Stimulated activated CD4-positive, alpha-beta T cell treated with anti-CD3 and anti-CD28 coated beads, Interleukin-12 subunit alpha, Interleukin-12 subunit beta, amount 100 ng/mL, for 24 hours (primary cell): Measurements from ENCODE around the gene FOXA3.
"Not testable (repeated sequence)": the region's sequence is repeated elsewhere in the genome, so short reads cannot be mapped to it uniquely, and the experiment has no call there.

Experiments used
- DNase-seq, 2 experiments: peaks; one replicate each; pipeline ENCODE4 v3.0.0-alpha.2; 2020; ENCODE audit warnings: low read depth in 2 of 2

FOXA3 gene

DNA sequence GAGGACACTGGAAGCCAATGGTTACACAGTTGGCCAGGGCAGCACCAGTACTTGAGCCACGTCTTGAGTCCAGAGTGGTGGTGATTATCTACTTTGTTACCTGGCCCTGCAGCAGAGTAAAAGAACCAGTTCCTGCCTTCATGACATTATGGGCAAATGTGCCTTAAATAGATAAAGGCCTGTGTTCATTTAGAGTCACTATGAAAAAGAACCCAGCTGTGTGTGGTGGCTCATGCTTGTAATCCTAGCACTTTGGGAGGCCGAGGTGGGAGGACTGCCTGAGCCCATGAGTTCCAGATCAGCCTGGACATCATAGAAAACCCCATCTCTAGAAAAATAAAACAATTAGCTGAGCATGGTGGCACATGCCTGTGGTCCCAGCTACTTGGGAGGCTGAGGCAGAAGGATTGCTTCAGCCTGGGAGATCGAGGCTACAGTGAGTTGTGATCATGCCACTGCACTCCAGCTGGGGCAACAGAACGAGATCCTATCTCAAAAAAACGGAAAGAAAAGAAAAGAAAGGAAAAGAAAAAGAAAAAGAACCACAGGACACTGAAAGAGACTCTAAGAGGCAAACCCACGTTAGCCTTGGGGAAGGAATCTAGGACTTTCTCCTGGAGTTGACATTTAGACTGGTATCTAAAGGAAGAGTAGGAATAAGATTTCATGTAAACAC is 25.2 kb downstream of the FOXA3 start:
- DNase-seq, result no peak

DNA sequence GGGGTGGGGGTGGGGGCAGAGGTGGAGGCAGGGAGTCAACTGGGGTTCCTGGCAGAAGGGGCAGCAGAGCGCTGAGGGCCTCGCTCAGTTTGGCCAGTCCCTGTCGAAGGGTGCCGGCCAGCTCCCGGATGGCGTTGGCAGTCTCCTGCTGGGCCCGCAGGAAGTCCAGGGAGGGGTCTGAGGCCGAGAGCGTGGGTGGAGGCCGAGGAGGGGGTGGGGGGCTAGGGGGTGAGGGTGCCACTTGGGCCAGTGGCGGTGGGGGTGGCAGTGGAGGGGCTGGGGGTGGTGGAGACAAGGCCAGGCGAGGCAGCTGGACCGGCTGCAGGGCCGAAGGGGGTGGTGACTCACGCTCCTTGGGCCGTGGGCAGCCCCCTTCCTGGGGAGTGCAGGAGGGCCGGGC is 26.8 kb downstream of the FOXA3 start:
- DNase-seq, result no peak

DNA sequence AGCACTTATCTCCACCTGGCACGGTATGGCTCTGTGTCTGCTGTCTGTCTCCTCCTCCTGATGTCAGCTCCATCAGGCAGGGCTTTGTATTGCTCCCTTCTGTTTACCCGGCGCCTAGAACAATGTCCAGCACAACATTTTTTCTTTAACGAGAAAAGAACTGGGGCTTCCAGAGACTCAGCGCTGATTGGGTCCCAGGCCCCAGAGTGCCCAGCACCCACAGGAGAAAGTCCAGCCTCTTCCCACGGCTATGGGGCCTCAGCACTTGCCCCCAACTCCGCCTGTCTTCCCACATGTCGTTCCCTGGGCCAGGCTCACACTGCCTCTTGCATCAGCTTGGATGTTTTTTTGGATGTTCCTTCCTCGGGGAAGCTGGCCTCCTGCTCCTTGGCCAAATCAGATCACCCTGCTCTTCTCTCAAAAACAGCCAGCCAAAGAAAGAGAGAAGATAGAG is 31.4 kb downstream of the FOXA3 start:
- no peak for DNase-seq

DNA sequence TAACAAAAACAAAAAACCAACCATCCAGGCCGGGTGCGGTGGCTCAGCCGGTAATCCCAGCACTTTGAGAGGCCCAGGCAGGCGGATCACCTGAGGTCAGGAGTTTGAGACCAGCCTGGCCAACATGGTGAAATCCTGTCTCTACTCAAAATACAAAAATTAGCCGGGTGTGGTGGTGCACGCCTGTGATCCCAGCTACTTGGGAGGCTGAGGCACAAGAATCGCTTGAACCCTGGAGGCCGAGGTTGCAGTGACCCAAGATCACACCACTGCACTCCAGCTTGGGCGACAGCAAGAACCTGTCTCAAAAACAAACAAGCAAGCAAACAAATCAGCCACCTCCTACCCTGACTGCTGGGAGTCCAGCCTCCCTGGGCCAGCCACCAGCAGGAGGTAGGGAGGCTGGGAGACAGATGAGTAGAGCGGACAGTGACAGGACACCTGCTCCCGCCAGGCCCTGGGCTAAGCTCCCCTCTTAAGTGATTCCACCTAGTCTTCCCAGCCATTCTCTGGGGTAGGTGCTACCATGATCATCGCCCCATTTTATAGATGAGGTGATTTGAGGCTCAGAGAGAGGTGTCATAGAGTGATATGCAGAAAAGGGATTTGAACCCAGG is 32.0 kb downstream of the FOXA3 start:
- not testable (repeated sequence) for DNase-seq

DNA sequence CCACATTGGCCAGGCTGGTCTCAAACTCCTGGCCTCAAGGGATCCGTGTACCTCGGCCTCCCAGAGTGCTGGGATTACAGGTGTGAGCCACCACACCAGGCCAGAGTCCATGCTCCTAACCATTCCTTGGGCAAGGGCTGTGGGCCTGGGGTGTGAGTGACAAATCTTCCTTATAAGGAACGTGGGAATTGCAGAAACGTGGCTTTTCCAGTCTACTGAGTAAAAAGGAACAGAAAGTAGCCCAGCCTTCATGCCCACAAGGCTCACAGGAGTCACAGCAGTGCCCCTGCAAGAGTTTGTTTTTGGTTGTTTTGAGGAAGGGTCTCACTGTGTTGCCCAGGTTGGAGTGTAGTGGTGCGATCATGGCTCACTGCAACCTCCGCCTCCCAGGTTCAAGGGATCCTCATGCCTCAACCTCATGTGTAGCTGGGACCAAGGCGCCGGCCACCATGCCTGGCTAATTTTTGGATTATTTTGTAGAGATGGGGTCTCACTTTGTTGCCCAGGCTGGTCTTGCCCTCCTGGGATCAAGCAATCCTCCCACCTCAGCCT is 33.2 kb downstream of the FOXA3 start:
- no peak for DNase-seq

DNA sequence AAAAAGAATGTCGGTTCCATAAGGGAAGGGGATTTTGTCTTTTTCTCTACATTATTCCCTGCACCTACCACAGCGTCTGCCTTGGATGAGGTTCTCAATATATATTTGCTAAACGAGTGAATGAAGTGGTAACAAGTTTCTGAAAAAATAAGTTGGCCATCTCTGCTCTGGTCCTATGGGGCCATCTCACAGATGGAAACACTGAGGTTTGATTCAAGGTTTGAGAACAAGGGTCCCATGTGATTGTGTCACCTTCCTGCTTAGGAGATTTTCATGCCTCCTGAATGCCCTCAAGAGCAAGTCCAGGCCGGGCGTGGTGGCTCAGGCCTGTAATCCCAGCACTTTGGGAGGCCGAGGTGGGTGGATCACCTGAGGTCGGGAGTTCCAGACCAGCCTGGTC is 35.1 kb downstream of the FOXA3 start:
- no peak for DNase-seq

DNA sequence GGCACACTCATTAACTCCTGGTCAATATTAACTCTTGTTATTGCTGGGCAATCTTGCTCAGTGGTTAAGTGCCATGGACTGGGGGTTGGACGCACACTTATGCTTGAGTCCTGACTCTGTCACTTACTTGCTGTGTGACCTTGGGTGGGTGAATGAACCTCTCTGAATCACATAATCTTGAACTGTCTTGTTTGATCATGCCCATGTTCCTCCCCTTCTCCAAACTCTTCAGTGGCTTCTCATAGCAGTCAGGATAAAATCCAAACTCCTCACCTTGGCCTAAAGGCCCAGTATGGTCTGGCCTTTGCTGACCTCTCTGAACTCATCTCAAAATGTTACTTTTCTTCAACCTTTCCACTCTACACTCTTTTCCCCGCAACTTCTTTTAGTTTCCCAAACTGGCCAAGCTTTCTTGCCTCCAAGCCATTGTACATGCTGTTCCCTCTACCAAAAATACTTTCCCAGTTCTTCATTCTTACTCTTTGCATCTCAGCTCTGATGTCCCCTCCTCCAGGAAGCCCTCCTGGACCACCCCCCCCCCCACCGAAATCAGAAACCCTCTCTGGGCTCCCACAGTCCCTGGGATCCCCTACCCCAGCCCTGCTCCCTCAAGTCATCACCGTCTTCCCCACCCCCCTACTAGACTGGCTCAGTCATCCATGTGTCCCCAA is 35.9 kb downstream of the FOXA3 start:
- no peak for DNase-seq

DNA sequence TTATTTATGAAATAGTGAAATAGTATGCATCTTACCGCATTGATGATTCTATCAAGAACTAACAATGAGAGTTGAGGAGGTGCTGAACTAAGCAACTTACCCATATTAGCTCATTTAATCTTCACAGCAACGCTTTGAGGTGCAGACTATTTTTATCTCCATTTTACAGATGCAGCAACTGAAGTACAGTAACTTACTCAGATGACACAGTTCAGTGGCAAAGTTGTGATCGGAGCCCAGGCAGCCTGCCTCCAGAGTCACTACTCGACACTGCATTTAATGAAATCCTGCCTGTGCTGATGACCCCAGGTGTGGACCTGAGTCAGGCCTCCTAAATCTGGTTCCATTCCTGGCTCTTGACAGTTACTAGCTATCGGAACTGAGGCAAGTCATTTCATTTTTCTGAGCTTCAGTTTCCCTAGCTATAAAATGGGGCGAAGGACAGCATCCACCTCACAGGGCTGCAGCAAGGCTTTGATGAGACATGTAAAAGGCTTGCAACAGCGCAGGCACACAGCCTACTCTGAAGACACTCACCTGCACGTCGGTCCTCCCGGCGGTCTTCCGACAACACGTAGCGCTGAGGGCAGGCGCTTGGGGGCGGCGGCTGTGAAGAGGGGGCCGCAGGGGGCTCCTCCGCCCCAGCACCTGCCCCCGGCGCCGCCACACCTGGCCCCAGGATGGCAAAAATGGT is 36.8 kb downstream of the FOXA3 start:
- DNase-seq, result no peak

DNA sequence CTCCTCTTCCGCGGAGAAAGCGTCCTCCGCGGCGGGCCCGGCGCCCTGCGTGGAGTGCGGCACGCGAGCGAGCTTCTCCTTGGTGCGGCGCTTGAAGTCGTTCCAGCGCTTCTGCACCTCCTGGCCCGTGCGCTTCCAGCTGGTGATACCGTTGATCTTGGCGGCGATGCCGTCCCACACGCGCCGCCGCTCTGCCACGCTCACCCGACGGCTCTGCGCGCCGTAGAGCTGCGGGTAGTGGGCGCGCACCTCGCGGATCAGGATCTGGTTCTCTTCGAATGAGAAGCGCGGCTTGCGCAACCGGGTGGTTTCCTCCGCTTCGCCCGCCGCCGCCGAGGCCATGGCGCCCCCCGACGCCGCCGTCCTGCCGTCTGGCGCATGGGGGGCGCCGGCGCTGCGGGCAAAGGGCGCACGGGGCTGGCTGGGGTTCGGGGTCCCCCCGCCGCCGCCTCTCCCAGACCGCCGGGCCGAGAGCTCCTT is 37.3 kb downstream of the FOXA3 start:
- peak in 1 of 2 experiments; percentile 21 for DNase-seq

DNA sequence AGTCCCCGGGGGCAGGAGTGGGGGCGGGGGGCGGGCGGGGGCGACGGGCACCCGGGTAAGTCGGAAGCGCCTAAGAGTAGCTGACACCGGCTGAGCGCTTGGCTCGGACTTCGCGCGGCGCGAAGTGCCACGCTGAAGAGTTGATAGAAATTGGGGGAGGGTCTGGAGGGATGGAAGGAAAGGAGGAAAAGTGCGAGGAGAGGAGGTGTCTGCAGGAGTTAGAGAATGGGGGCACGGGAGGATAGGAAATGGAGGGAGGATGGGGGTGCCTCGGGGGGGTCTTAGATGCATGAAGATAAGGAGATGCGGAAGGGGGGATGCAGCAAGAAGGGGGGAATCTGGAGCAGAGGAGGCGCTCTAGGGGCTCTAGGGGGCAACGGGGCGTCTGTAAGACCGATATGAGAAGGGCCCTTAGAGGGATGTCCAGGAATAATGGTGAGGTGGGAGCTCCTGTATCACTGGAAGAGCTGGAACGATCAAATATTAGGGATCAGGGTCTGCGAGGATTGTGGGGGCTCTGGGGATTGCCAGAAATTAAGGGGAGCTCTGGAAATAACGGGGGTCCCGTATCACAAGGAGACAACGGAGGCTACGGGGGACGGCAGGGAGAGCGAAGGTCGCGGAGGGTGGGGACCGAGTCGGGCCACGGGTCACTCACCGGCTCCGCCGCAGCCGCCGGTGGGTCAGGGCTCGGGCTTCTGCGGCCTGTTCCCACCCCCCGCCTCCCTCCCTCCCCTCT is 38.0 kb downstream of the FOXA3 start, which contains the start of gene MYPOP:
Gene MYPOP, minus strand, starts transcription at position 702 of the 739 bp plus-strand sequence. CDS start 840 bp downstream, outside the sequence.
- DNase-seq, result no peak

DNA sequence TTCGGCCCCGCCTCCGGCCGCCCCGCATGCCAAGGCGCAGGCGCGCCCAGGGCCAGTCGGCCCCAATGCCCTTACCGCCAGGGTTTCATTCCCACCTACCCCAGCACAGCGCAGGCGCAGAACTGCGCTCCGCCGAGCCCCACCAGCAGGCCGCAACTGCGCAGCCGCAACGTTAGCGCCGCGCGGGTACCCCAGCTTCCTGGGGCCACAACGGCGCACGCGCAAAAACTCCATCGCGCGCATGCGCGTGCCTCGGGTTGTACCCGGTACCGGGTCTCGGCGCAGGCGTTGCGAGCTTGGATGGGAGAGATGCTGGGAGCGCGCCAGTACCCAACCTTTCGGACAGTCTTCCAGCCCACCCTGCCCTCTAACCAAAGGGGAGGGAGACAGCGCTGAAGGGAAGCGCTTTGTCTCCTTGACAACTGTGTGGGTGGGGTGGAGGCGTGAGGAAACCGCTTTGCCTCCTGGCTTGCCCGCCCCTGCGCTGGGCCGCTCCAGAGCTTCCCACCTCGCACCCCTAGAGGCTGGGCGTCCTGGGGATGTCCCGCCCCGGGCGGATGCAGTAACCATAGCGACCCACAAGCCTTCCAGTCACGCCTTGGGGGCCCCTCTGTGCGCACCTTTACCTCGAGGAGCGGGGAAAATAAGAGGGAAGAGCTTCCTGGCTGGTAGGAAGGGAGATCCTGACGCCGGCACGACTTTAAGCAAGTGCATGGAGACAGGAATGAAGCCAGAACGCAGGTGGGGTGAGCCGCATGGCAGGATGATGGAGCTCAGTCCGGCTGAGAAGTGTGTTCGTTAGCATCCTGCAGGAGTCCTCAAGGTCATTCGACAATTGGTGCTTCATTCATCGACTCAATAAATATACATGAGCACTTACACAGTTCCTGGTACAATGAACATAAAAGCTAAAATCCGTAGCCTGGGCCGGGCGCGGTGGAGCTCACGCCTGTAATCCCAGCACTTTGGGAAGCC is 38.8 kb downstream of the FOXA3 start:
- DNase-seq, result peak; percentile 99

DNA sequence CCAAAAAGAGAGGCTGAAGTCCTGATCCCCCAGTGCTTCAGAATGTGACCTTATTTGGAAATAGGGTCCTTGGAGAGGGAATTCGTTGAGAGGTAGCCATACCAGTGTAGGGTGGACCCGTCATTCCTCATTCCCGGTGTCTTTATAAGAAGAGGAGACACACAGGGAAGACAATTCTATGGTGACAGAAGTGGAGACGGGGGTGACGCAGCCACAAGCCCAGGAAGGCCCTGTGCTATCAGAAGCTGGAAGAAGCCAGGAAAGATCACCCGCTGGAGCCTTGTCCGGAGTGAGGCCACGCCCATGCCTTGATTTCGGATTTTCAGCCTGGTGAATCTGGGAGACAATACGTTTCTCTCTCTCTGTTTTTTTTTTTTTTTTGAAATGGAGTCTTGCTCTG is 40.9 kb downstream of the FOXA3 start:
- DNase-seq, result no peak

DNA sequence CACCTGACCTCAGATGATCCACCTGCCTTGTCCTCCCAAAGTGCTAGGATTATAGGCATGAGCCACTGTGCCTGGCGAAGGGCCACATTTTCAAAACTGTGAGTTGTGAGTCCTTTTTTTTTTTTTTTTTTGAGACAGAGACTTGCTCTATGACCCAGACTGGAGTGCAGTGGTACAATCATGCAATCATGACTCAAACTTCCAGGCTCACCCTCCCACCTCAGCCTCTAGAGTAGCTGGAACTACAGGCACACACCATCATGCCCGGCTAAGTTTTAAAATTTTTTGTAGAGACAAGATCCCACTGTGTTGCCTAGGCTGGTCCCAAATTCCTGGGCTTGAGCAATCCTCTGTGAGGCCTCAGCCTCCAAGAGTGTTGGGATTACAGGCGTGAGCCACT is 42.1 kb downstream of the FOXA3 start:
- DNase-seq, result no peak

DNA sequence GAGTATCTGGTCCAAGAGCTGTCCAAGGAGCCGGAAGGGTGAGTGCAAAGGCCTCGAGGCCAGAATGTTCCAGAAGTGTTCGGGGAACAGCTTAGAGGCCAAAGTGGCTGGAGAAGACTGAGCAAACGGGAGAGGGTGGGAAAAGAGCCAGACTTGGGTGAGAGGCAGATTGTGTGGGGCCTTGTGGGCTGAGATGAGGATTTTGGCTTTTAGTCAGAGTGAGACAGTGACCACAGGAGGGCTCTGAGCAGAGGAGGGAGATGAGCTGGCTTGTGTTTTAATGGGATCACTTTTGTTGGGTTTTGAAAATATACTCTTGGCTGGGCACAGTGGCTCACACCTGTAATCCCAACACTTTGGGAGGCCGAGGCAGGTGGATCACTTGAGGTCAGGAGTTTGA is 44.8 kb downstream of the FOXA3 start:
- DNase-seq, result no peak

DNA sequence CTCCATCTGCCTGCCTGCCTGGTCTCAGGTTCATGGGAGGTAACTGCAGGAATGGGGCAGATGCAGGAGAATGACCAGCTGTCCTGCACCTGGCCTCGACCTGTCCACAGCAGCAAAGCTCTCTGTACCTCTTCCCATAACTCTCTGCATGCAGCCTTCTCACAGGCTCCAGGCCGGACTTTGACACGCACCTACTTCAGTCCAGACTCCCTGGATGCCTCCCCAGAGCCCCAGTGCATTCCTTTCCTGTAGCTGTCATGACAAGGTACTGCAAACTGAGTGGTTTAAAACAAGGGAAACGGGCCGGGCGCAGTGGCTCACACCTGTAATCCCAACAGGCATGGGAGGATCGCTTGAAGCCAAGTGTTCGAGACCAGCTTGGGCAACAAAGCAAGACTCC is 47.2 kb downstream of the FOXA3 start:
- DNase-seq, result no peak

DNA sequence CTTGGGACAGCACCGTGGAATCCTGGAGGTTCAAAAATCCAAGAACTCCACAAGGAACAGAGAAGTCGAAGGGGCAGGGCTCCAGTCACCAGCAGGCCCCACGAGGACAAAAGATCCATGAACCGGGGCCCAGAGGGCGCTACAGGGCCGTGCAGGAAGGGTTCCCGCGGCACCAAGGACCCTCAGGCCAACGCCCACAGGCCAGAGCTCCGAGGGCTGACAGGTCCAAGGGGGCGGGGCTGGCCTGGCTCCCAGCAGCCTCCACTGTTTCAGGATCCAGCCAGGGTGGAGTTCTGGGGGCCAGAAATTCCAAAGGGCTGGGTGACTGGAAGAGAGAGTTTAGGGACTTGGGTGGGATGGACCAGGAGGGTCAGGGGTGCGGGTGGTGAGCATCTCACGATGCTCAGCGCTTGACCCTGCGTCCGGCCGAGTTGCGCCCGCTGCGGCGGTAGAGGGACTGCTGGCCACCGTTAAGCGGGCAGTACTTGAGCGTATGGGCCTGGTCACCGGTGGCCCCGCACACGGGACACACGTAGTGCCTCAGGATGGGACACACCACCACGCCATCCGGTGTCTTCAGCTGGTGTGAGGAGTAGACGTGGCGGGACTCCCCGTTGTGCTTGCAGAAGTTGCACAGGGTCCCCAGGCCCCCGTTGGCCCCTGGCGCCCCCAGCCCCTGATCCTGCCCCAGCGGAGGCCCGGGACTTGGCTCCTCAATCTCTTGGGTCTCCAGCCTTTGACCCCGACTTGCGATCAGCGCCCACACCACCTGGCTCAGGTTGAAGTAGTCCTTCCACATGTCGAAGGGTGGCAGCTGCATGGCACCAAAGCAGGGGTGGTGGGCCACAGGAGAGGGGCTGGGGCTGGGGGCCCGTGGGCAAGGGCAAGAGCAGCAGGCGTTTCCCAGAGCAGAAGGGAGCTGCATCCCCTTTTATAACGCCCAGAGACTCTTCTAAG is 50.0 kb downstream of the FOXA3 start, which contains the start of gene NANOS2:
Gene NANOS2, minus strand, starts transcription at position 905 of the 957 bp plus-strand sequence. Its CDS starts 85 bp downstream, at position 820.
- no peak for DNase-seq

DNA sequence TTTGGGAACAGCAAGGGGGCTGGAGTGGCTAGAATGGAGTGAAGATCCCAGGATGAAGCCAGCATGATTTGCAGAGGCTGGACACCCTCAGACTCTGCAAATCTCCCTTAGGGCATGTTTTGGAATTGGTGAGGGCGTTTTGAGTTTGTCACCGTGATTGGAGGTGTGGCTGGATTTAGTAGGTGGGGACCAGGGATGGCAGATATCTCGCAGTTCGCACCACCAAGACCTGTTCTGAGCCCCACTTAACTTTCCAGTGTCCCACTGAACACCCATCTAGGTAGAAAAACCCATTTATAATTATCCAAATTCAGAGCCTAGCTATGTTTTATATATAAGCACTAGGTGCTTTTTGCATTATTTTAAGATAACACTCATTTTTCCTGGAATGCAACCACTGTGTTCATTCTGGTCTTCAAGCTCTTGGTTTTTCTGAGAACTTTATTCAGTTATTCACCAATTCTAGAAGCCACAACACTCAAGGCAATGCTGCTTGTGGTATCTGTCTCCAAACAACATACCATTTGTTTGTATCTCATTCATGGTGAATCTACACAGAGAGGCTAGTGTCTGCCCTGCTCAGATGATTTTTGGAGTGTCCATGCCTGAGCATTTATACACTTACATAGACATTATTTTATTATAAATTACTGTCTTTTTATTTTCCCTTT is 53.4 kb downstream of the FOXA3 start:
- no peak for DNase-seq

DNA sequence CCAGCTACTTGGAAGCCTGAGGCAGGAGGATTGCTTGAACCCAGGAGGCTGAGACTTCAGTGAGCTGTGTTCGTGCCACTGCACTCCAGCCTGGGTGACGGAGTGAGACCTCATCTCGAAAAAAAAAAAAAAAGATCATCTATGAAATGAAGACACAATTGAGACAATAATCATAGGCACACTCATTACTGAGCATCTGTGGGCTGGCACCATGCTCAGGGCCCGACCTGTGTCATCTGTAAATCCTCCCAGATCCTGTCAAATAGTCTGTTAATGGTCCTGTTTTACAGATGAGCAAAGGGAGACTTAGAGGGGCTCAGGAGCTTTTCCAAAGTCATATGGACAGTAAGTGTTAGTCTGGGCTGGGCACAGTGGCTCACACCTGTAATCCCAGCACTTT is 54.6 kb downstream of the FOXA3 start:
- DNase-seq, result no peak
